ENCODE results near the gene LRRN2.

DNA sequence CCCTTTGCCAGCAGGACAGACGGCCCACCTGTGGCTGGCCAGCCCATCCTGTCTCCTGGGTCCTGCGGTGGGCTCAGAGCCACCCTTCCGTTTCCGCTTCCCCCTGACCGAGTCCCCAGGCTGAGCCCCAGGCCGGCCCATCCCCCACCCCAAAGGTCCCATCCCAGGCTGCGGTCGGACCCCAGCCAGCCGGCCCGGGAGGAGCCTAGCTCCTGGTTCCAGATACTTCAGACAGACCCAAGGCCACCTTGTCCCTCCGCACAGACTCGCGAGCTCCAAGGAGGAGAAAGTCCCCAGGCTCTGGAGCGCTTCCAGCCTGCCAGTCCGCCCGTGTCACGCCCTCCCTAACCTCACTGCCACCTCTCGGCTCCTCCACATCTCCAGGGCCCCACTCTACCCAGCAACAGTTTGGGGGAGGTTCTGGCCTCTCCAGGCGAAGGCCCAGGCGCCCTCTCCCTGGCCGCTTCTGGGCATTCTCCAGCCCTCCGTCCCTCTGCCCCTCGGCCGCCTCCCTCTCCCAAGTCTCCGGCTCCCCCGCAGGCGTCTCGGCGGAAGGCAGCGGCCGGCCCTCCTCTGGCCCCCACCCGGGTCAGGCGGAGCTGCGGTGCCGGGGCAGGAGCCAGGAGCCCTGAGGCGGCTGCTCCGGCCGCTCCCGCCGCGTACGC, 835 bp downstream of the LRRN2 start:
- no peak for TF ChIP-seq CTCF (IDR thresholded peaks at IDR 0.05; ENCODE audit: low read depth, low read length)
- TF ChIP-seq POLR2A (IDR thresholded peaks at IDR 0.05; ENCODE audit: extremely low read depth, insufficient read length), result no peak
